Measurements from ENCODE around the gene RPP40.

- TF ChIP-seq CTCF (IDR thresholded peaks at IDR 0.05; ENCODE audit: poor library complexity, severe bottlenecking) = no peak
- TF ChIP-seq MXI1 (conservative IDR thresholded peaks at IDR 0.05; ENCODE audit: poor library complexity, severe bottlenecking) = no peak
- TF ChIP-seq TAF1 (IDR thresholded peaks at IDR 0.05; ENCODE audit: low read depth) = no peak
Measured at GRCh38 chr6:4999586-4999985, 4.3 kb downstream of the RPP40 start.
